IMR-90 (cell line): ENCODE measurements around the gene ELK3.

ENCODE experiments used
- BHLHE40 ChIP-seq: fragments of 150-350 bp; IDR thresholded peaks from 2 replicates; pipeline ENCODE4 v1.6.1; 2016; ENCODE audit warnings: mild to moderate bottlenecking, low read depth, low read length
- CEBPB ChIP-seq: IDR thresholded peaks from 2 replicates; pipeline ENCODE4 v1.6.1; 2012; ENCODE audit warnings: low read depth, low read length, improper control_type of control experiment
- CHD1 ChIP-seq: IDR thresholded peaks from 2 replicates; pipeline ENCODE4 v1.6.1; 2012; ENCODE audit warnings: low read depth, low read length, improper control_type of control experiment
- CTCF ChIP-seq: conservative IDR thresholded peaks from 2 replicates; pipeline ENCODE4 v1.5.1; 2012; ENCODE audit warnings: mild to moderate bottlenecking, low read depth, low read length, improper control_type of control experiment
- FOS ChIP-seq: fragments of 150-350 bp; IDR thresholded peaks from 2 replicates; pipeline ENCODE4 v1.6.1; 2016; ENCODE audit warnings: low read depth, low read length
- MAZ ChIP-seq: IDR thresholded peaks from 2 replicates; pipeline ENCODE4 v1.6.1; 2012; ENCODE audit warnings: low read depth, mild to moderate bottlenecking, low read length, improper control_type of control experiment, moderate library complexity, borderline replicate concordance
- POLR2A ChIP-seq: IDR thresholded peaks from 2 replicates; pipeline ENCODE4 v1.6.1; 2012; ENCODE audit warnings: mild to moderate bottlenecking, low read depth, low read length
- RAD21 ChIP-seq: IDR thresholded peaks from 2 replicates; pipeline ENCODE4 v1.6.1; 2012; ENCODE audit warnings: low read length, improper control_type of control experiment
- SMC3 ChIP-seq: fragments of 150-350 bp; IDR thresholded peaks from 2 replicates; pipeline ENCODE4 v1.6.1; 2016; ENCODE audit warnings: low read depth, mild to moderate bottlenecking, antibody characterized with exemption, low read length, moderate library complexity
- USF2 ChIP-seq: fragments of 150-350 bp; IDR thresholded peaks from 2 replicates; pipeline ENCODE4 v1.6.1; 2017; ENCODE audit warnings: mild to moderate bottlenecking, antibody characterized with exemption, low read length, low read depth

DNA sequence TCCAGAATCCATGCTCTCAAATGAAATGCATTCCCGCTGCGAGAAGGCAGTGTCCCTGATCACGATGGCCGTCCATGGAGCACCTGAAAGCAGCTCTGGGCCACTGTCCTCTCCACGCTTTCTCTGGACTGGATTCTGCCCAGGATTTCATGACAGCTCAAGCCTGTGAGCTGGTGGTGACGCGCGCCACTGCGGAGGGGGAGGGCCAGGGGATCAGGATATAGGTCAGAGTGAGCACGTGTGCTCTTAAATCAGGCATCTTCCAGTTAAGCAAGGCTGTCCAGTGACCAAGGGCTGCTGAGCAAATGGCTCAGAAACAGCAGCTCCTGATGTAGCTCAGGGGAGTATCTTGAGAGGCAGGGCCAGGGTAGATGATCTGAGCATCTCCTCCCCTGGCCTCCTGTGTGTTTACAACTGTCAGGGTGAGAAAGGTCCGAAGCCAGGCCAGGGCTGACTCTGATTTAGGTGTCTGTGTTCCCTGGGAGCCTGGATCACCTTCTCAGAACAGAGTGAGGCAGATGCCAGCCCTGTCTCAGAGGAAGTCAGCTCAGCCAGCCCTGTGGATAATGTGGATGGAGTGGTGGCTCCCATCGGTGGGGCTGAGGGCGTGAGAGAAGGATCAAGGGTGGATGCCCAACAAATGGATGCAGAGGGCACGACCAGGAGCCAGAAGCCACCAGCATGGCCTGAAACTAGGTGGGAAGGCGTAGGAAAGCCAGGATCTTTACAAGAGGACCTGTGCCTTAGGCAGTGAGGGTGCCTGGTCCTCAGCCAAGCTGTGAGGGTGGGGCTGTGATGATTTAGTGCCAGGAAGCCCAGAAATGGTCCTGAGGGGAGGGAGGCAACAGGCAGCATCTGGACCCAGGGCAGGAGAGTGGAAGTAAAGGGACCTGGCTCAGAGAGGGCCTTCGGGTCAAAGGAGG lies 55.3 kb downstream of the ELK3 start:
- TF ChIP-seq RAD21 = no peak
- TF ChIP-seq CTCF = no peak
- TF ChIP-seq BHLHE40 = peak; percentile 75
- TF ChIP-seq POLR2A = no peak; the same call in 1 of the 2 replicates
- no peak for TF ChIP-seq SMC3
- TF ChIP-seq MAZ = no peak
- no peak for TF ChIP-seq FOS
- no peak for TF ChIP-seq CEBPB
- peak; percentile 75 for TF ChIP-seq USF2
- no peak for TF ChIP-seq CHD1
